Left colon (tissue), 2 donors: ENCODE data around the gene YBX1. TPM values are rescaled to one million over a fixed set of nuclear protein-coding genes. Genes with fewer than 3 reads are reported as not detected.
A peak's percentile ranks its signal among the peaks of the same experiment; 100 is the strongest.
"Not testable (repeated sequence)": the region's sequence is repeated elsewhere in the genome, so short reads cannot be mapped to it uniquely, and the experiment has no call there.

Experiments
- ATAC-seq: fragments of 200-7000 bp; cut with Tn5 transposase; one replicate; pipeline ENCODE4 v1.9.1; 2020; ENCODE audit warnings: mild to moderate bottlenecking, moderate library complexity
- DNase-seq, 2 donors: peaks; one replicate each; pipeline ENCODE4 v3.0.0-alpha.2; 2020
- intact Hi-C, 2 donors: fragments of 100-400 bp; cut with DNase I in 1 of 2; cut with micrococcal nuclease in 1 of 2; formaldehyde crosslinking; loops; one replicate each; pipeline versions ENCODE4 v1.11.2 to v1.14.0; 2022; cut with DNase I, micrococcal nuclease
- total RNA-seq, 2 donors: library from RNA; stranded (reverse); fragmentation: NEBNext Ultra II Directional; extraction: Animal tissue kit (Norgen Biotek cat#: 25700); gene quantifications; one replicate each; pipeline ENCODE4 v1.2.1, GENCODE V29; 2021
- donor health status: DM: no; HTN: no; CAD: no.
- donor health status: DM: yes; HTN: yes; CAD: no.

The YBX1 gene
- total RNA-seq, 2 donors from 2014 or later, result 419 to 437 TPM

DNA sequence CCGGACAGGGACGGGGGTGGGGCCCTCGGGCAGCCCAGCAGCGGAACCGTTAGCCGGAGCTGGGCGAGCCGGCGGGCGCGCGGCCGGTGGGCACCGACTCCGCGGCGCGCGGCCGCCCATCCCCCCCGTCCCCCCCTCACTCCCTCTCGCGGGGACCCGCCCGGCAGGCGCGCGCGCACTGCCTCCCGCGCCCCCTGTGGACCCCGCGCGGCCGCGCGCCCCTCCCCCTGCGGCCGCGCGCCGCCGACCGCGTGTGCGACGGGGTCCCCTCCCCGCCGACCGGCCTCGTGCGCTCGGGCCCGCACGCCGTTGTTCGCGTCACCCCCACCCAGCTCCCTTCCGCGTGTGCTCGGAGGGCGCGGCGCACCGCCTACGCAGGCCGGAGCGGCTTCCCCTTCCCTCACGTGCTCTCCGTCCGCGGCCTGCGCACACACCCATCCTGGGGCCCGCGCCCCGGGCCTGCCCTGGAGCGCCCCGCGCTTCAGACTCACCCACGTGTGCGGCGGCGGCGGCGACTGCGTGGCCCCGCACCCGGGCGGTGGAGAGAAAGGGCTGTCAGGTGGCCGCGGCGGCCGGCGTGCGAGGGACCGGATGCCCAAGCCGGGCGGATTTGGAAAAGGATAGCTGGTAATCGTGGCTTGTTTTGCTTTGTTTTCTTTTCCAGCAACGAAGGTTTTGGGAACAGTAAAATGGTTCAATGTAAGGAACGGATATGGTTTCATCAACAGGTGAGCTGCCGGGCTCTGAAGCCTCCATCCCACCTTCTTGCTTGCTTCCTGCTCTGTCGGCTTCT, 717 bp downstream of the YBX1 start:
- peak; percentile 85 to 86 for DNase-seq
- peak; percentile 80 for ATAC-seq
- intact Hi-C loops, result no loop called here

- DNase-seq, result peak in 1 of 2 donors; percentile 10
- intact Hi-C loops, result no loop called here
- no peak for ATAC-seq
These were observed 1.9 kb downstream of the YBX1 start for GRCh38 chr1:42684139-42684538.

DNA sequence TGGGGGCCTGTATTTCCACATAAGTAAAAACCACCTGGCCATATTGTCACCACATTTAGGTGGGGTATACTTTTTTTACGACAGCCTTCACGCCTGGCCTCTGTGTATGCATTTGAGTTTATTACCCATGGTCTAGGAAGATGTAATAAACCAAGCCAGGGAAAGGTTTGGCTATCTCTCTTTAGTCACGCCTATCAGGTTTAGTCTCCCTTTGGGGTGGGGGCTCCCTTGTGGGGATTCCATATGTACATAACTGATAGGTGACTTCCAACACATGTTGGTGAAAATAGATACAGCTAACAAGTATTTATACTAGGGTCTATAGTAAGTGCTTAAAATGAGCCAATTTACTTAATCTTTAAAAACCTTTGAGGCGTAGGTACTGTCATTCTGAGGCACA, 4.2 kb downstream of the YBX1 start:
- no peak for DNase-seq
- ATAC-seq, result no peak
- intact Hi-C loops, result no loop called here

- DNase-seq (no peak), ATAC-seq (no peak)
- intact Hi-C loops, result no loop called here
These were observed 7.7 kb downstream of the YBX1 start for GRCh38 chr1:42689912-42690311.

DNA sequence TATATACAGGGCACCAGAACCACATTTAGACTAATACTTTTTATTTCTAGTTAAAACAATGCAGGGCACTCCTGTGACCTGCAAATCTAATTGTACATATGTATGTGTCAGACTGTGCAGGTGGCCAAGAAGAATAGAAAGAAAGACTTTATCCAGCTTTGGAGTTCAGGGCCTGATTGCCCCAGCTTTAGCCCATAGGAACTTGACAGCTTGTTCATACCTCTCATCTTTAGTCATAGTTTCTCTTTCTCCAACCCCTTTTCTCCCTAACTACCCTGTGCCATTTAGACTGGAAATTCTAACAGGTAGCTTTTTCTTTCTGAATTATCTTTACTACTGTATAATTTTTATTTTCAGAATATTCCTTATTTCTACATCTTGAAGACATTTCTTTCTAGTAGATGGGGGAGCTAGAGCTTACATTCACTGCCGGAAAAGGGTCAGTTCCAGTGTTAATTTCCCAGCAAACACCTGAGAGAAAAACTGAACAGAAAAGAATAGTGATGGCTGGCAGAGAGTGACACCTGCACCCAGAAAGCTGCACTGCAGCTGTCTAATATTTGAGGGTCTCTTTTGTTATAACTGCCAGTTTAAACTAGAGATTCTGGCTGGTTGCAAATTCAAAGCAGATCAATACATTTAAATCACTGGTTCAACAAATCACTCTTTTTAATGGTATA, 8.4 kb downstream of the YBX1 start:
- intact Hi-C loops, result no loop called here

GRCh38 chr1:42691157-42691498, 8.9 kb downstream of the YBX1 start:
- ATAC-seq, result no peak
- DNase-seq, result no peak
- intact Hi-C loops, result no loop called here

More for the DNA sequence above, 8.4 kb downstream of the YBX1 start:
- DNase-seq (no peak), ATAC-seq (no peak)

DNA sequence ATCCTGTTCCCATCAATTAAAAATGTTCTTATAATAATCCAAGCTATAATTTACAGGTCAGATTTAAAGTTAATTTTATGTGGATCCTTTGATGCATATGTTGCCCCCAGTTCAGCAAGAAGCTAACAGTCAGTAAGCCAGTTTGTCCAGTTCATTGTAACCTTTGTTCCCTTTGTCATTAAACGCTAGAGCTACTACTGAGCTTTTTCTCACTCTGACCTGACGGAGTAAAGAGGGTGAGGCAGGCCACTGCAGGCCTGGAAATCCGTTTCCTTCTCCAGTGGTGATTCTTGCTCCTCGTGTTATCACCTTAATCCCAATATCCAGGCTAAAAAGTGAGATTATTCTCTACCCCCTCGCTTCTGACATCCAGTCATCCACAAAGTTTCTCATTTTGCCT, 10.2 kb downstream of the YBX1 start:
- ATAC-seq (peak; percentile 86), DNase-seq (peak; percentile 28 to 44)
- intact Hi-C loops, result no loop called here

- intact Hi-C loops, result no loop called here
- peak; percentile 70 for ATAC-seq
- DNase-seq, result no peak
These were observed 10.7 kb downstream of the YBX1 start for GRCh38 chr1:42692911-42693310.

DNA sequence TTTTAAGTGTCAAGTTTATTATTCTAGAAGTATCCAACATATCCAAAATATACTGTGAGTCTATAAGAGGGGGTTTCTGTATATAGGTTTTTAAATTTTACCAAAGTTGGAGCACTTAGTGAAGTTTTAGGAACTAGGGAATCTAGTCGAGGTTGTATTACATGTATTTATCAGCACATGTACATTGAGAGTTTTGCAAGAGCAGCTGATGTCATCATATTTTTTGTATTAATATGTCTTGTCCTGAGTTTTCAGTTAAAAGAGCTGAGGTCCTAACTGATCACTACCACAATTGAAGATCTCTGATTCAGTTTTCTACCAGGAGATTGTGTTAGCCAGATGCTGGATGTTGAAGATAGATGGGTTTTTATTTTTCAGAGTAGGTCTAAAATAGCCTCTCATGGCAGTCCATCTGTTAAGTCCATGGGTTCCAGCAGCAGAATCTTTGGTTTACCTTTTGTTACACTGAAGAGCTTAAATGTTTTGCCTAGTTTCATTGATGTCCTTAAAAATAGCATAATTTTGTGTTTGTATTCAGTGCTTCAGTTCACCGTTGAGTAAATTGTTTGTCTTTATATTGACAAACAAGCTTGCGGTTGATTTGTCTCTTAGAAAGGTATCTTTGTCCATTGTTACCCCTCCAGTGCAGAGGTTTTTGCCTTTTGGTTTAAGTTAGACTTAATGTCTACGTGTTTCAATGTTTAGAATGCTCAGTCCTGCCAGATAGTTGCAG, 16.0 kb downstream of the YBX1 start:
- intact Hi-C loops, result no loop called here
- no peak for DNase-seq
- no peak for ATAC-seq

- no peak for ATAC-seq
- DNase-seq, result no peak
- intact Hi-C loops, result no loop called here
These were observed 17.8 kb downstream of the YBX1 start for GRCh38 chr1:42700006-42700405.

GRCh38 chr1:42703888-42704464, 21.8 kb downstream of the YBX1 start:
- ATAC-seq, result peak; percentile 38
- DNase-seq, result no peak
- intact Hi-C loops, result no loop called here

DNA sequence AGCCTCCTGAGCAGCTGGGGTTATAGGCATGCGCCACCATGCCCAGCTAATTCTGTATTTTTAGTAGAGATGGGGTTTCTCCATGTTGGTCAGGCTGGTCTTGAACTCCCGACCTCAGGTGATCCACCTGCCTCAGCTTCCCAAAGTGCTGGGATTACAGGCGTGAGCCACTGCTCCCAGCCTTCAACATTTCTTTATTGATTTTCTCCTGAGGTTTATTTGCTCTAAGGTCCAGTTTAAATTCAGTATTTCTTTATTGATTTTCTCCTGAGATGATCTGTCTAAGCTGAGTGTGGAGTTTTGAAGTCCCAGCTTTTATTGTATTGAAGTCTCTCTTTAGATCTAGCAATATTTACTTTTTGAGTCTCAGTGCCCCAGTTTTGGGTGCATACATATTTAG, 30.6 kb downstream of the YBX1 start:
- intact Hi-C loops, DNase-seq, ATAC-seq: not testable (repeated sequence)

DNA sequence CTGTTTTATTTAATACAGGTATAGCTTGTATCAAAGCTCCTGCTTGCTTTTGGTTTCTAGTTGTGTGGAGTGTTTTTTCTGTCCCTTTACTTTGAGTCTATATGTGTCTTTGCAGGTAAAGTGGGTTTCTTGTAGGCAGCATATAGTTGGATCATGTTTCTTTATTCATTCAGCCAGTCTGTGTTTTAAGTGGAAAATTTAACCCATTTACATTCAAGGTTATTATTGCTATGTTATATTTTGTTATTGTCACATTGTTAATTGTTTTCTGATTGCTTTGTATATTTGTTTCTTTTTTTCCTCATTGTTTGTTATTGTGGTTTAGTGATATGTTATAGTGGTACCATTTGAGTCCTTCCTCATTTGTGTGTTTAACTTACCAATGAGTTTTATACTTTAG, 31.1 kb downstream of the YBX1 start:
- intact Hi-C loops, result no loop called here
- DNase-seq (no peak), ATAC-seq (no peak)

DNA sequence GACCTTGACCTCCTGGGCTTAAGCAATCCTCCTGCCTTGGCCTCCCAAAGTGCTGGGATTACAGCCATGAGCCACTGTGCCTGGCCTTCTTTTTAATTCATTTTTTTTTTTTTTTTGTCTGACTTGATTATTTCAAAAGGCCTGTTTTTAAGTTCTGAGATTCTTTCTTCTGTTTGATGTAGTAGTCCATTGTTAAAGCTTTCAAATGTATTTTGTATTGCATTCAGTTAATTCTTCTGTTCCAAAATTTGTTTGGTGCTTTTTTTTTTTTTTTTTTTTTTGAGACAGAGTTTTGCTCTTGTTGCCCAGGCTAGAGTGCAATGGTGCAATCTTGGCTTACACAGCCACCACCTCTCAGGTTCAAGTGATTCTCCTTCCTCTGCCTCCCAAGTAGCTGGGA, 32.2 kb downstream of the YBX1 start:
- ATAC-seq, DNase-seq, intact Hi-C loops: not testable (repeated sequence)

- no peak for DNase-seq
- intact Hi-C loops, result no loop called here
- peak; percentile 67 for ATAC-seq
These were observed 38.6 kb downstream of the YBX1 start for GRCh38 chr1:42720868-42721267.

DNA sequence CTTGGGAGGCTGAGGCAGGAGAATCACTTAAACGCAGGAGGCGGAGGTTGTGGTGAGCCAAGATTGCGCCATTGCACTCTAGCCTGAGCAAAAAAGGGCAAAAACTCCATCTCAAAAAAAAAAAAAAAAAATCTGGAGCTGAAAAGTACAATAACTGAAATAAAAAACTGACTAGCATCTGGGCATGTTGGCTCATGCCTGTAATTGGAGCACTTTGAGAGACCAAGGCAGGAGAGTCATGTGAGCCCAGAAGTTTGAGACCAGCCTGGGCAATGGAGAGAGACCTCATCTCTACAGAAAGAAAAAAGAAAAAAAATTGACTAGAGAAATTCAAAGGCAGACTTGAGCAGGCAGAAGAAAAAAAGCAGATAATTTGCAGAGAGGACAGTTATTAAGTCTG, 39.7 kb downstream of the YBX1 start:
- no peak for DNase-seq
- ATAC-seq, result no peak
- intact Hi-C loops, result no loop called here

- intact Hi-C loops, ATAC-seq, DNase-seq: not testable (repeated sequence)
These were observed 40.2 kb downstream of the YBX1 start for GRCh38 chr1:42722403-42722802.

GRCh38 chr1:42723511-42723910, 41.3 kb downstream of the YBX1 start:
- intact Hi-C loops, result no loop called here
- no peak for DNase-seq
- no peak for ATAC-seq

GRCh38 chr1:42725820-42726219, 43.6 kb downstream of the YBX1 start:
- ATAC-seq, intact Hi-C loops, DNase-seq: not testable (repeated sequence)
